Tibial nerve (tissue), 4 donors: ENCODE results near the gene RTP5.

ENCODE experiments used
- EP300 ChIP-seq, 2 donors: sonication (generic); formaldehyde crosslinking; IDR thresholded peaks; one replicate each; pipeline ENCODE4 v1.6.1; 2017; ENCODE audit warnings: antibody characterized with exemption in 2 of 2, mild to moderate bottlenecking in 1 of 2
- POLR2A ChIP-seq, 2 donors: fragments of 450-650 bp; IDR thresholded peaks; one replicate each; pipeline ENCODE4 v1.6.1; 2017; ENCODE audit warnings: antibody characterized with exemption in 2 of 2, mild to moderate bottlenecking in 2 of 2, moderate library complexity in 2 of 2
- TF ChIP-seq, protein P1 (sequence below), 5 experiments: fragments of 200-600 bp in 3 of 5; fragments of 450-650 bp in 2 of 5; sonication (generic) in 3 of 5; IDR thresholded peaks; one replicate each; pipeline ENCODE4 v1.5.1; 2016 to 2019; ENCODE audit warnings: antibody characterized with exemption in 5 of 5, mild to moderate bottlenecking in 3 of 5, moderate library complexity in 2 of 5

DNA sequence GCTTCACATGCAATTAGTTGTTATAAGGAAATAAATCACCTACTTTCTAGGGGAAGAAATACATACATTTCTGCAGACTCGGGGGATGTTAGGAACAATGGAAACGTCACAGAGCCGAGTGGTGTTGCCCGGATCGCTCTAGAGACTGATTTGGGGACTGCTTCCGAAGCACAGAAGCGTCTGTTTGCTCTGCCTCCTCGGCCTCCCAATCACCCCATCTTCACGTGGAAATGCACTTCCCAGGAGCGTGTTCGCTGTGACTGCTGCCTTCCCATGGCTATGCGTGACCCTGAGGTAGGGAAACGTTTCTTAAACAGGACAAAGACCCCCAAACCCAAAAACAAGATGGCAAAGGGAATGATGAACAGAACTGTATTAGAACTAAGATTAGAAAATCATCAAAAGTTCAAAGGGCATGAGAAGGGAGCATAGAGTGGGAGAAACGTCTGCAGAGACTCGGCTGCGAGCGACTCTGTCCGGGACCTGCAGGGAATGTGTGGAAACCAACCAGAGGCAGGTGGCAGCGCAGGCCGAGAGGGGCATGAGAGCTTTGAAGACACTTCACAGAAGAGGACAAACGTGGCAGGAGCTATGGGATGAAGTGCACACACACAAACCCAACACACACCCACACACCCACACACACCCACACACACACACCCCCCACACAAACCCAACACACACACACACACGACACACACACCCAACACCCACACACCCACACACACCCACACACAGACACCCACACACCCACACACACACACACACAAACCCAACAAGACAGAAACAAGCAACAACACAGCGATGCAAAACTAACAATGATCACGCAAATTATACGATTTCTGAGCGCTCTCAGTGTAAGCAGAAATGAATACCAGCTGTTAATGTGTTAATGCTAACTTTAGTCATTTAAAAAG is 41.3 kb downstream of the RTP5 start:
- TF ChIP-seq, protein P1, sequence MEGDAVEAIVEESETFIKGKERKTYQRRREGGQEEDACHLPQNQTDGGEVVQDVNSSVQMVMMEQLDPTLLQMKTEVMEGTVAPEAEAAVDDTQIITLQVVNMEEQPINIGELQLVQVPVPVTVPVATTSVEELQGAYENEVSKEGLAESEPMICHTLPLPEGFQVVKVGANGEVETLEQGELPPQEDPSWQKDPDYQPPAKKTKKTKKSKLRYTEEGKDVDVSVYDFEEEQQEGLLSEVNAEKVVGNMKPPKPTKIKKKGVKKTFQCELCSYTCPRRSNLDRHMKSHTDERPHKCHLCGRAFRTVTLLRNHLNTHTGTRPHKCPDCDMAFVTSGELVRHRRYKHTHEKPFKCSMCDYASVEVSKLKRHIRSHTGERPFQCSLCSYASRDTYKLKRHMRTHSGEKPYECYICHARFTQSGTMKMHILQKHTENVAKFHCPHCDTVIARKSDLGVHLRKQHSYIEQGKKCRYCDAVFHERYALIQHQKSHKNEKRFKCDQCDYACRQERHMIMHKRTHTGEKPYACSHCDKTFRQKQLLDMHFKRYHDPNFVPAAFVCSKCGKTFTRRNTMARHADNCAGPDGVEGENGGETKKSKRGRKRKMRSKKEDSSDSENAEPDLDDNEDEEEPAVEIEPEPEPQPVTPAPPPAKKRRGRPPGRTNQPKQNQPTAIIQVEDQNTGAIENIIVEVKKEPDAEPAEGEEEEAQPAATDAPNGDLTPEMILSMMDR (IDR thresholded peaks at IDR 0.05) = no peak
- TF ChIP-seq EP300 (IDR thresholded peaks at IDR 0.05) = no peak
- no peak for TF ChIP-seq POLR2A (IDR thresholded peaks at IDR 0.05)
